KOPT-K1 (cell line): Measurements from ENCODE around the gene TNRC6A.
"Not testable (repeated sequence)": the region's sequence is repeated elsewhere in the genome, so short reads cannot be mapped to it uniquely, and the experiment has no call there.

Experiments used
- H3K27ac ChIP-seq: fragments of 200-600 bp; sonication (generic); 2 replicates; pipeline ENCODE4 v1.5.1; 2016; ENCODE audit warnings: antibody characterized with exemption, mild to moderate bottlenecking, low read depth, low read length; ENCODE audit not compliant: poor library complexity, severe bottlenecking
- H3K36me3 ChIP-seq: fragments of 200-600 bp; sonication (generic); 2 replicates; pipeline ENCODE4 v1.5.1; 2017; ENCODE audit warnings: antibody characterized with exemption, mild to moderate bottlenecking, low read length, moderate library complexity; ENCODE audit not compliant: insufficient read depth
- H3K9me3 ChIP-seq: fragments of 200-600 bp; sonication (generic); 2 replicates; pipeline ENCODE4 v1.5.1; 2017; ENCODE audit warnings: antibody characterized with exemption, low read length, mild to moderate bottlenecking; ENCODE audit not compliant: insufficient read depth, poor library complexity, severe bottlenecking

TNRC6A gene

DNA sequence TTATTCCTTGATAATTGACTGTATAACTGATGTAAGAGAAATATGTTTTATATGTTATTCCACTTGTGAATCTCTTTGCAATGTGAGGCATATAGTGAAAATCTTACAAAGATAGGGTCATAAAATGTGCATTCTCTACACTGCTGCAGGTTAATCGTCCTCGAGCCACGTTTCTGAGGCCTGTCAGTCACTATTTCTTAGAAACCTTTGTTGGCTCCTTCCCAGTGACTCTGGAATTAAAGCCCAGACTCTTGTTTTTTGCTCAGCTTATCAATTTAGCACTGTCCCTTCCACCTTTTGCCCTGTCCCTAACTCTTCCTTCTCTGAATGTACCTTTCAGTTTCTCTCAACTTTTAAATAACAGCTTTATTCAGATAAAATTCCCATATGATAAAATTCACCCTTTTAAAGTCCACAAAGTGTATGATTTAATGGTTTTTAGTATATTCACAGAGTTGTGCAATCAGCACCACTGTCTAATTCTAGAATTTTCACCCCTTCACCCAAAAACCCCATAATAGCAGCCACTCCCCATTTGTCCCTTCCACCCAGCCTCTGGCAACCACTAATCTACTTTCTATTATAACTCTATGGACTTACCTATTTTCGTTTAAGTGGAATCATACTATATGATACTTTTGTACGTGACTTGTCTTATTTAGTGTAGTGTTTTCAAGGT lies 8.6 kb downstream of the TNRC6A start:
- no peaks in the 10 kb centered on the region for H3K9me3 ChIP-seq
- H3K36me3 ChIP-seq, result peaks cover 53% of the 10 kb centered on the region
- H3K27ac ChIP-seq, result no peak overlapping the region

DNA sequence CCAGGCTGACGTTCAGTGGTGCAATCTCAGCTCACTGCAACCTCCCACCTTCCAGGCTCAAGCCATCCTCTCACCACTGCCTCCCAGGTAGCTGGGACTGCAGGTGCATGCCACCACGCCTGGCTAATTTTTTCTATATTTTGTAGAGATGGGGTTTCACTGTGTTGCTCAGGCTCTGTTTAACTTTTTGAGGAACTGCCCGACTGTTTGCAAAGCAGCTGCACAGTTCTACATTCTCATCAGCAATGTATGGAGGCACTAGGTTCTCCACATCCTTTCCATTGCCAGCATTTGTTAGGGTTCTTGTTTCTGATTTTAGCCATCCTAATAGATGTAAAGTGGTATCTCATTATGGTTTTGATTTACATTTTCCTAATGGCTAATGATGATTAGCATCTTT lies 9.4 kb downstream of the TNRC6A start:
- Histone ChIP-seq H3K9me3 (no peaks in the 10 kb centered on the region), H3K27ac (no peak overlapping the region), H3K36me3 (peaks cover 52% of the 10 kb centered on the region)

DNA sequence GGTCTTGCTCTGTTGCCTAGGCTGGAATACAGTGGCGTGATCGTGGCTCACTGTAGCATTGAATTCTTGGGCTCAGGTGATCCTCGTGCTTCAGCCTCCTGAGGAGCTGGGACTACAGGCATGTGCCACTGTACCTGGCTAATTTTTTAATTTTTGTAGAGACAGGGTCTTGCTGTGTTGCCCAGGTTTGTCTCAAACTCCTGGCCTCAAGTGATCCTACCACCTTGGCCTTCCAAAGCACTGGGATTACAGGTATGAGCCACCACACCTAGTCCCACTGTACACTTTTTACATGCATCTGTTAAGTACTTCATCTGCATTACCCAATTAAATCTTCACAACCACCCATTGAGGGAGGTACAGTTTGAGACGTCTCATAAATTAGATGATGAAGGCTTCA lies 12.4 kb downstream of the TNRC6A start:
- H3K36me3 ChIP-seq, result peaks cover 58% of the 10 kb centered on the region
- H3K27ac ChIP-seq, result no peak overlapping the region
- no peaks in the 10 kb centered on the region for H3K9me3 ChIP-seq

DNA sequence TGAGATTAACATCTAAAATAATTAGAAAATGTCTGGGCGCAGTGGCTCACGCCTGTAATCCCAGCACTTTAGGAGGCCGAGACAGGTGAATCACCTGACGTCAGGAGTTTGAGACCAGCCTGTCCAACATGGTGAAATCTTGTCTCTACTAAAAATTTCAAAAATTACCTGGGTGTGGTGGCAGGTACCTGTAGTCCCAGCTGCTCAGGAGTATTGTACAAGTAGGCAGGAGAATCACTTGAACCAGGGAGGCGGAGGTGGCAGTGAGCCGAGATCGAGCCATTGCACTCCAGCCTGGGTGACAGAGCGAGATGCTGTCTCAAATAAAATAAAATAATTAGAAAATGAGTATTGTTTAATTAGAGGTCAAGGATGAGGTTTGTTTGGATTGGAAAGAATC lies 13.2 kb downstream of the TNRC6A start:
- peaks cover 58% of the 10 kb centered on the region for H3K36me3 ChIP-seq
- H3K9me3 ChIP-seq, H3K27ac ChIP-seq: not testable (repeated sequence)

GRCh38 chr16:24745391-24745790 lies 15.9 kb downstream of the TNRC6A start:
- Histone ChIP-seq H3K36me3 (peaks cover 49% of the 10 kb centered on the region), H3K27ac (no peak overlapping the region), H3K9me3 (no peaks in the 10 kb centered on the region)

DNA sequence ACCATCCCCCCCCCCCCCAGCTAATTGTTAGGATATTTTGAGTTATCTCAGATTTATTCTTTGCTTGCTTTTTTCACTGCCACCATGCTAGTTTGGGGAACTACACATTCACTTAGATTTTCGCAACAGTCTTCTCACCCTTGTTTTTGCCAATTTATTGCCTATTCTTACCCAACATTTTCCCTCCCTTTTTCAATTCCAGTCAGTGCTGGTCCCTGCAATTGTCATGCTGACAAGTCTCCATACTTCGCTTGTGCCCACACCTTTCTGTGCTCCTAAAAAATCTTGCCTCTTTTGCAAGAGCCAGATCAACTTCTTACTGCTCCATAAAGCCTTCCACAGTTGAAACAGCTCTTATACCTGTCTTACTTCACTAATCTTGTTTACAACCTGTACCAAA lies 16.3 kb downstream of the TNRC6A start:
- Histone ChIP-seq H3K9me3 (no peaks in the 10 kb centered on the region), H3K36me3 (peaks cover 49% of the 10 kb centered on the region), H3K27ac (no peak overlapping the region)

GRCh38 chr16:24747441-24747840 lies 18.0 kb downstream of the TNRC6A start:
- H3K9me3 ChIP-seq, result no peaks in the 10 kb centered on the region
- H3K27ac ChIP-seq, result no peak overlapping the region
- peaks cover 39% of the 10 kb centered on the region for H3K36me3 ChIP-seq

GRCh38 chr16:24748242-24748641 lies 18.8 kb downstream of the TNRC6A start:
- no peak overlapping the region for H3K27ac ChIP-seq
- H3K9me3 ChIP-seq, result no peaks in the 10 kb centered on the region
- H3K36me3 ChIP-seq, result peaks cover 34% of the 10 kb centered on the region

GRCh38 chr16:24749310-24749709 lies 19.9 kb downstream of the TNRC6A start:
- Histone ChIP-seq H3K27ac (no peak overlapping the region), H3K9me3 (no peaks in the 10 kb centered on the region), H3K36me3 (peaks cover 24% of the 10 kb centered on the region; the same call in 1 of the 2 replicates)

DNA sequence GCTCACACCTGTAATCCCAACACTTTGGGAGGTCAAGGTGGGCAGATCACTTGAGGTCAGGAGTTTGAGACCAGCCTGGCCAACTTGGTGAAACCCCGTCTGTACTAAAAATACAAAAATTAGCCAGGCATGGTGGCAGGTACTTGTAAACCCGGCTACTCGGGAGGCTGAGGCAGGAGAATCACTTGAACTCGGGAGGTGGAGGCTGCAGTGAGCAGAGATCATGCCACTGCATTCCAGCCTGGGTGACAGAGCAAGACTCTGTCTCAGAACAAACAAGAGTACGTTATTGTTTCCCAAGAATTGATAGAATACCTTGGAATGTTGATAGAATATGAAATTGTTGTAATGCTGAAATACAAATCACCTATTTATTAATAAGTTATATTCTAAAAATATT lies 20.4 kb downstream of the TNRC6A start:
- H3K27ac ChIP-seq, H3K9me3 ChIP-seq: not testable (repeated sequence)
- H3K36me3 ChIP-seq, result peaks cover 24% of the 10 kb centered on the region; the same call in 1 of the 2 replicates

DNA sequence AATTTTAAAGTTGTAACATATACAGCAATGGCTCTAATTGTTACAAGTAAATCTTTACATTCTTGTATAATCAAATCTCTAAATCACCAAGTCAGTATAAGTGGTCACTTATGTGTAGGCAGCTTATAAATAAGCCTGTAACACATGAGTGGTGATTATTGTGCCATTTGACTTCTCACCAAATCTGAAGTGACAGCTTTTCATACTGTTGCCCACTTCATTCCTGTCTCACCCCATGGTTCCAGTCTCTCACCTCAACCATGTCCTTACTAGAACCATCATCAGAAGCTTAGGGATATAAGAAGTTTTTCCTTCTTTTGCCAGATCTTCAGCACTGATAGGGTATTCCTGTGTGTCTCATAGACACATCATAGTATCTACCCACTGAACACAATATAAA lies 23.5 kb downstream of the TNRC6A start:
- H3K27ac ChIP-seq, result no peak overlapping the region
- peaks cover 9% of the 10 kb centered on the region; the same call in 1 of the 2 replicates for H3K36me3 ChIP-seq
- H3K9me3 ChIP-seq, result no peaks in the 10 kb centered on the region

DNA sequence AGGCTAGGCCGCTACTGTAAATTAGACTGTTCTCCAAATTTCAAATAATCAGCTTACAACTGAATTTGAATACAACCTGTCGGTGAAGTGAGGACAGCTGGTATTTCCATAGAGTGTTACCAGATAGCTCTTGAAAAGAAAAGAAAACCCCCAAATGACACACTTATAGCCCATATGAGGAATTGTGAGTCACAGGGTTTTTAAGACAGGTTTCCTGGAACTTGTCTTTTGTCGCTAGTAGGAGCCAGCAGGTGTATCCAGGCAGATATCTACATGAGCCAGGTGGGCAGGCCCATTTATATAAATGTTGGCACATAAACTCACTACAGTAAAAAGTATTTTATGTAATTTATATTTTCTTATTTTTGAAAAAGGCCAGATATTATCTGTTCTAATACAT lies 24.0 kb downstream of the TNRC6A start:
- H3K9me3 ChIP-seq, result no peaks in the 10 kb centered on the region
- peaks cover 9% of the 10 kb centered on the region; the same call in 1 of the 2 replicates for H3K36me3 ChIP-seq
- no peak overlapping the region for H3K27ac ChIP-seq

DNA sequence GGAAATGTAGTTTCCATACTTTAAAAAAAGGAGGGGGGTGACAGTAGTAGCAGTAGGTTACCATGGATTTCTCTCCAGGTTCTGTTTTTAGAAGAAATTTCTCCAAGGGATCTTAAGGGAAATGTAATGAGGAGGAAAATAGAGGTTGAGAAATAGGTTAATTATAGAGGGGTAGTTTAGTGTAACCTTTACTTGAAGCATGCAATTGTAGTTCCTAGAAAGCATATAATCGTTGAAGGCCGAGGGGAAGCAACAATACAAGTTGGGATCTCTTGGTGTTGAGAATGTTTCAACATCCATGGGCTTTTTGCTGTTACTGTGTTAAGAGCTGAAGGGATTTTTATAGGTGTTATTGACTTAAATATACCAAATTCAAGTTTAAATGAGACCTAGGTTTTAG lies 25.1 kb downstream of the TNRC6A start:
- Histone ChIP-seq H3K27ac (no peak overlapping the region), H3K9me3 (no peaks in the 10 kb centered on the region), H3K36me3 (peaks cover 19% of the 10 kb centered on the region; the same call in 1 of the 2 replicates)

GRCh38 chr16:24755201-24755874 lies 25.9 kb downstream of the TNRC6A start:
- no peak overlapping the region for H3K27ac ChIP-seq
- H3K36me3 ChIP-seq, result peaks cover 27% of the 10 kb centered on the region
- no peaks in the 10 kb centered on the region for H3K9me3 ChIP-seq

- Histone ChIP-seq H3K36me3 (peaks cover 52% of the 10 kb centered on the region), H3K27ac (no peak overlapping the region), H3K9me3 (no peaks in the 10 kb centered on the region)
Observed at GRCh38 chr16:24758373-24758772, 28.9 kb downstream of the TNRC6A start.

- Histone ChIP-seq H3K9me3 (no peaks in the 10 kb centered on the region), H3K36me3 (peaks cover 54% of the 10 kb centered on the region), H3K27ac (no peak overlapping the region)
Observed at GRCh38 chr16:24759006-24759405, 29.6 kb downstream of the TNRC6A start.
